ENCODE data around the gene HUWE1. TPM values are rescaled to one million over a fixed set of nuclear protein-coding genes. Genes with fewer than 3 reads are reported as not detected.

HUWE1 gene
- 100 to 1,000 TPM; 152 to 208 (median 186) TPM for total RNA-seq

- 30% methylated on average over 33 of the region's 61 CpGs for WGBS
These were observed at the start of gene HUWE1 for GRCh38 chrX:53686151-53686885. Gene HUWE1, minus strand, starts transcription at chrX:53686719. Its CDS starts 32,612 bp downstream, at chrX:53654107.

GRCh38 chrX:53732797-53733196 lies 46.3 kb upstream of the HUWE1 start:
- no peak overlapping the region for H3K4me3 ChIP-seq
- H3K4me1 ChIP-seq = no peaks in the 10 kb centered on the region
- H3K27me3 ChIP-seq = no peaks in the 10 kb centered on the region
- H3K27ac ChIP-seq = no peak overlapping the region
- no peaks in the 10 kb centered on the region for H3K36me3 ChIP-seq
- 58% methylated on average over 2 of the region's 2 CpGs for WGBS
- TF ChIP-seq CTCF (IDR thresholded peaks at IDR 0.05) (no peak), POLR2AphosphoS5 (IDR thresholded peaks at IDR 0.05) (no peak), POLR2A (IDR thresholded peaks at IDR 0.05) (no peak), EP300 (IDR thresholded peaks at IDR 0.05) (no peak)
- no peaks in the 10 kb centered on the region for H3K9me3 ChIP-seq
- no peak for DNase-seq (ENCODE audit: low spot score in 2 of 2)

More at GRCh38 chrX:53686151-53686885, at the start of gene HUWE1:
- H3K27me3 ChIP-seq = no peaks in the 10 kb centered on the region
- no peaks in the 10 kb centered on the region for H3K36me3 ChIP-seq
- TF ChIP-seq EP300 (IDR thresholded peaks at IDR 0.05) (no peak), CTCF (IDR thresholded peaks at IDR 0.05) (no peak), POLR2A (IDR thresholded peaks at IDR 0.05) (no peak), POLR2AphosphoS5 (IDR thresholded peaks at IDR 0.05) (no peak)
- peak within 1 kb of the TSS; percentile 71 for H3K4me3 ChIP-seq
- H3K27ac ChIP-seq = peak within 1 kb of the TSS; percentile 91
- H3K9me3 ChIP-seq = no peaks in the 10 kb centered on the region
- H3K4me1 ChIP-seq = peaks cover 18% of the 10 kb centered on the region
- peak; percentile 87 to 88 for DNase-seq (ENCODE audit: low spot score in 2 of 2)

DNA sequence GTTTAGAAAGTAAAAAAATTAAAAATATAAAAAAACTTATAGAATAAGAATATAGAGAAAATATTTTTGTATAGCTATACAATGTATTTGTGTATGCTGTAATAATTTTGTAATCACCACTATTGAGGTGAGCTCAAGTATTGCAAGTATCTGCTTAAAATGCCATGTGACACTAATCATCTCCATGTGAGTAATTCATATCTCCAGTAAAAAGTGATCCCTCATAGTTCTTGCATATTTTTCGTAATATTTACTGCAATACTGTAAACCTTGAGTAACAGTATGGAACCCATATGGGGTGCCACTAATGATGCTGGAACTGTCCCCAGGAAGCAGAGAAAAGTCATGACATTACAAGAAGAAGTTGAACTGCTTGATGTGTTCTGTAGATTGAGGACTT lies 43.2 kb upstream of the HUWE1 start:
- Histone ChIP-seq H3K27me3 (no peaks in the 10 kb centered on the region), H3K36me3 (no peaks in the 10 kb centered on the region), H3K27ac (no peak overlapping the region), H3K4me3 (no peak overlapping the region), H3K9me3 (no peaks in the 10 kb centered on the region), H3K4me1 (no peaks in the 10 kb centered on the region)
- WGBS = 0% methylated on average over 1 of the region's 1 CpG
- DNase-seq (ENCODE audit: low spot score in 2 of 2) = no peak
- TF ChIP-seq POLR2A (IDR thresholded peaks at IDR 0.05) = no peak
- no peak for TF ChIP-seq EP300 (IDR thresholded peaks at IDR 0.05)
- no peak for TF ChIP-seq CTCF (IDR thresholded peaks at IDR 0.05)
- TF ChIP-seq POLR2AphosphoS5 (IDR thresholded peaks at IDR 0.05) = no peak

DNA sequence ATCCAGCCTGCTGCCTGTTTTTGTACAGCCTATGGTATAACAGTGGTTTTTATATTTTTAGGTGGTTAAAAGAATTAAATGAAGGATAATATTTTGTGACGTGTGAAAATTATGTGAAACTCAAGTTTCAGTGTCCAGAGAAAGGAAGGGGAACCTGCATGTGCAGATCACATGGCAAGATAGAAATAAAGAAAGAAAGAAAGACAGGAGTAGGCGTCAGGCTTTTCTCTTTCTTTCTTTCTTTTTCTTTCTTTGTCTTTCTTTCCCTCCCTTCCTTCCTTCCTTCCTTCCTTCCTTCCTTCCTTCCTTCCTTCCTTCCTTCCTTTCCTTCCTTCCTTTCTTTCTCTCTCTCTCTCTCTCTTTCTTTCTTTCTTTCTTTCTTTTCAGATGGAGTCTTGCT lies 42.0 kb upstream of the HUWE1 start:
- DNase-seq (ENCODE audit: low spot score in 2 of 2) = no peak
- no peaks in the 10 kb centered on the region for H3K9me3 ChIP-seq
- no peak for TF ChIP-seq POLR2A (IDR thresholded peaks at IDR 0.05)
- TF ChIP-seq POLR2AphosphoS5 (IDR thresholded peaks at IDR 0.05) = no peak
- TF ChIP-seq EP300 (IDR thresholded peaks at IDR 0.05) = no peak
- TF ChIP-seq CTCF (IDR thresholded peaks at IDR 0.05) = no peak
- WGBS = 71% methylated on average over 2 of the region's 2 CpGs
- H3K27ac ChIP-seq = no peak overlapping the region
- no peak overlapping the region for H3K4me3 ChIP-seq
- H3K36me3 ChIP-seq = no peaks in the 10 kb centered on the region
- no peaks in the 10 kb centered on the region for H3K27me3 ChIP-seq
- H3K4me1 ChIP-seq = no peaks in the 10 kb centered on the region

DNA sequence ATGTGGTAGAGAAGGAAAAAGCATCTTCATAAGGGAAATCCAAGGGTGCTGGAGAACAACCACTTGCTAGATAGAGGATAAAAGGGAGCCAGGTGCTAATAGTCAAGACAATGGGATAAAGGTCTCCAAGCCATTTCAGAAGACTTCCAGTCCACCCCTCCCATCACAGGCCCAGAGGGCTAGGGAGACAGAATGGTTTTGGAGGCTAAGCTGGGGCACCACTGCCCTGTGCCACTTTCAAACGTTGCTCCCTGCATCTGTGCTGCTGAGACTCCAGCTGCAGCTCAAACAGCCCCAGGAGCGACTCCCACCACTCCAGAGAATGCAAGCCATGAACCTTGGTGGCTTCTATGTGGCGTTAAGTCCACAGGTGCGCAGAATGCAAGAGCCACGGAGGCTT lies 38.4 kb upstream of the HUWE1 start:
- Histone ChIP-seq H3K4me1 (no peaks in the 10 kb centered on the region), H3K27ac (no peak overlapping the region), H3K9me3 (no peaks in the 10 kb centered on the region), H3K4me3 (no peak overlapping the region), H3K27me3 (no peaks in the 10 kb centered on the region), H3K36me3 (no peaks in the 10 kb centered on the region)
- 81% methylated on average over 3 of the region's 5 CpGs for WGBS
- TF ChIP-seq EP300 (IDR thresholded peaks at IDR 0.05) = no peak
- no peak for TF ChIP-seq POLR2AphosphoS5 (IDR thresholded peaks at IDR 0.05)
- no peak for TF ChIP-seq CTCF (IDR thresholded peaks at IDR 0.05)
- no peak for TF ChIP-seq POLR2A (IDR thresholded peaks at IDR 0.05)
- DNase-seq (ENCODE audit: low spot score in 2 of 2) = no peak

All from suprapubic skin (tissue), 4 donors.